PC-3 (cell line): ENCODE data around the gene UBXN10. TPM values are rescaled to one million over a fixed set of nuclear protein-coding genes. Genes with fewer than 3 reads are reported as not detected.
A peak's percentile ranks its signal among the peaks of the same experiment; 100 is the strongest.

Source experiments
- ATAC-seq: fragments of 200-7000 bp; cut with Tn5 transposase; 2 replicates; pipeline ENCODE4 v1.9.1; 2020; ENCODE audit warnings: mild to moderate bottlenecking, moderate library complexity
- BruUV-seq: library from RNA; stranded (reverse); fragments of 400-500 nt; replicated peaks from 2 replicates; lab custom pipeline; 2021; lab: Mats Ljungman, UMichigan
- CTCF ChIA-PET: fragments of 300-600 bp; sonication (Branson Sonifier 250); formaldehyde crosslinking; loops from one replicate; lab custom pipeline; 2022; ENCODE audit warnings: antibody characterized with exemption; lab: Charles Lee
- POLR2A ChIA-PET: fragments of 300-600 bp; sonication (Branson Sonifier 250); formaldehyde crosslinking; loops from one replicate; lab custom pipeline; 2022; ENCODE audit warnings: antibody characterized with exemption; ENCODE audit not compliant: unreplicated experiment; lab: Charles Lee
- DNase-seq: peaks from one replicate; pipeline ENCODE4 v3.0.0-alpha.2; 2015
- H2AFZ ChIP-seq: fragments of 300-600 bp; sonication (generic); 2 replicates; pipeline ENCODE4 v1.6.0; 2016; ENCODE audit warnings: antibody characterized with exemption, low read length
- H3F3A ChIP-seq: fragments of 300-600 bp; sonication (generic); one replicate; pipeline ENCODE4 v1.6.0; 2017; ENCODE audit warnings: antibody characterized with exemption, low read length, control low read depth, mild to moderate bottlenecking; ENCODE audit not compliant: unreplicated experiment
- H3K27ac ChIP-seq: fragments of 300-600 bp; sonication (generic); 2 replicates; pipeline ENCODE4 v1.5.1; 2016; ENCODE audit warnings: mild to moderate bottlenecking, low read length
- H3K27me3 ChIP-seq: fragments of 300-600 bp; sonication (generic); 2 replicates; pipeline ENCODE4 v1.6.1; 2016; ENCODE audit warnings: low read length, mixed read lengths
- H3K36me3 ChIP-seq: fragments of 300-600 bp; sonication (generic); 2 replicates; pipeline ENCODE4 v1.6.1; 2016; ENCODE audit warnings: low read depth, mixed run types, low read length, mixed read lengths
- H3K4me1 ChIP-seq: fragments of 300-600 bp; sonication (generic); 2 replicates; pipeline ENCODE4 v1.5.1; 2016; ENCODE audit warnings: low read length; ENCODE audit not compliant: insufficient read depth
- H3K4me2 ChIP-seq: fragments of 300-600 bp; sonication (generic); 2 replicates; pipeline ENCODE4 v1.6.0; 2016; ENCODE audit warnings: low read length
- H3K4me3 ChIP-seq: fragments of 300-600 bp; sonication (generic); 2 replicates; pipeline ENCODE4 v1.5.1; 2016; ENCODE audit warnings: mild to moderate bottlenecking, low read length, mixed read lengths
- H3K79me2 ChIP-seq: fragments of 300-600 bp; sonication (generic); 2 replicates; pipeline ENCODE4 v1.6.1; 2017; ENCODE audit warnings: low read length, mixed read lengths
- H3K9ac ChIP-seq: fragments of 300-600 bp; sonication (generic); 2 replicates; pipeline ENCODE4 v1.6.0; 2016; ENCODE audit warnings: mild to moderate bottlenecking, low read length
- H3K9me2 ChIP-seq: fragments of 300-600 bp; sonication (generic); replicated peaks from 2 replicates; pipeline ENCODE4 v1.6.1; 2016; ENCODE audit warnings: mixed run types, low read length, mixed read lengths
- H3K9me3 ChIP-seq: fragments of 300-600 bp; sonication (generic); 2 replicates; pipeline ENCODE4 v1.6.1; 2016; ENCODE audit warnings: low read length, mixed read lengths
- H4K20me1 ChIP-seq: fragments of 300-600 bp; sonication (generic); 2 replicates; pipeline ENCODE4 v1.6.1; 2016; ENCODE audit warnings: low read length, mixed read lengths
- EZH2 ChIP-seq: fragments of 300-600 bp; sonication (generic); IDR thresholded peaks from one replicate; pipeline ENCODE4 v1.6.1; 2017; ENCODE audit warnings: antibody characterized with exemption, mild to moderate bottlenecking, low read length; ENCODE audit not compliant: unreplicated experiment
- EZH2phosphoT487 ChIP-seq: fragments of 300-600 bp; sonication (generic); IDR thresholded peaks from 2 replicates; pipeline ENCODE4 v1.6.1; 2018; ENCODE audit warnings: mild to moderate bottlenecking, antibody characterized with exemption, low read length, borderline replicate concordance
- intact Hi-C: fragments of 100-400 bp; cut with micrococcal nuclease; formaldehyde crosslinking; loops from 2 replicates; pipeline ENCODE4 v1.9.0; 2023
- total RNA-seq: library from RNA; depleted of rRNA; stranded (reverse); fragments of >200 nt; gene quantifications from 2 replicates; pipeline ENCODE4 v1.2.3, GENCODE V29; 2014
- TF ChIP-seq, protein P1 (sequence below): fragments of 300-600 bp; sonication (generic); conservative IDR thresholded peaks from 2 replicates; pipeline ENCODE4 v1.5.1; 2017; ENCODE audit warnings: antibody characterized with exemption, low read depth, mild to moderate bottlenecking, low read length

UBXN10 gene
- total RNA-seq, 1 experiment from 2014 or later = not detected

DNA sequence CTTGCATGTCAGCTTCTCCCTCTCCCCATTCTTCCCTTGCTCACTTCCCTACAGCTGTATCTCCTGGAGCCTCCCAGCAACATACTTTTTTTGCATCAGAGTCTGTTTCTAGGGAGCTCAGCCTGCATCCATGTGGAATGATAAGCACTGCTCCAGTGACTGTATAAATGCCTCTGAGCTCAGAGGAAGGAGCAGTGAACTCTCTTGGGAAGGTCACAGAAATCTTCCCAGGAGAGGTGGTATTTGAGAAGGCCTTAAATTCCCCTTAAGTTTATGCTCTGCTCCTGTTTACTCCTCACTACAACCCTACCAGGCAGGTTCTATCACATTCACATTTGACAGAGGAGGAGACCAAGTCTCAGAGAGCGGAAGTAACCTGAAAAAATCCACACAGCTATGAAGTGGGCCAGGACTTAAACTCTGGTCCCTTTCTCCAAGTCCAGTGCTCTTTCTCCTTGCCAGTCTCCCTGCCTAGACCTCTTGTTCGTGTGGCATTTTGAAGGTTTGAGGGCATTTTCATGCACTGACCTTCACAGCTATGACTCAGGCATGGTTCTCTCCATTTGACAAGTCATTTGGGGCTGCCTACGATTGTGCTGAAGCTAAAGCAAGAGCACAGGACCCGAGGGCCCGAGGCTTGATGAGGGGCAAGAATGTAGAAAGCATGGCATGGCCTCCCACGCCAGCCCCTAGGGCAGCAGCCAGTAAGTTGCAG, 5.6 kb upstream of the UBXN10 start:
- intact Hi-C loops = no loop called here
- Histone ChIP-seq H2AFZ (no peak overlapping the region), H3K79me2 (no peaks in the 10 kb centered on the region), H3K4me3 (no peak overlapping the region), H4K20me1 (no peaks in the 10 kb centered on the region), H3K9ac (no peak overlapping the region), H3F3A (no peaks in the 10 kb centered on the region), H3K27me3 (no peaks in the 10 kb centered on the region), H3K27ac (no peak overlapping the region), H3K4me1 (peaks cover 8% of the 10 kb centered on the region; the same call in 1 of the 2 replicates), H3K4me2 (no peak overlapping the region), H3K9me3 (no peaks in the 10 kb centered on the region), H3K36me3 (no peaks in the 10 kb centered on the region), H3K9me2 (no peaks in the 10 kb centered on the region)
- ATAC-seq (no peak), DNase-seq (peak; percentile 40)
- POLR2A ChIA-PET = no interaction called here
- TF ChIP-seq EZH2 (no peak), EZH2phosphoT487 (no peak)
- TF ChIP-seq, protein P1, sequence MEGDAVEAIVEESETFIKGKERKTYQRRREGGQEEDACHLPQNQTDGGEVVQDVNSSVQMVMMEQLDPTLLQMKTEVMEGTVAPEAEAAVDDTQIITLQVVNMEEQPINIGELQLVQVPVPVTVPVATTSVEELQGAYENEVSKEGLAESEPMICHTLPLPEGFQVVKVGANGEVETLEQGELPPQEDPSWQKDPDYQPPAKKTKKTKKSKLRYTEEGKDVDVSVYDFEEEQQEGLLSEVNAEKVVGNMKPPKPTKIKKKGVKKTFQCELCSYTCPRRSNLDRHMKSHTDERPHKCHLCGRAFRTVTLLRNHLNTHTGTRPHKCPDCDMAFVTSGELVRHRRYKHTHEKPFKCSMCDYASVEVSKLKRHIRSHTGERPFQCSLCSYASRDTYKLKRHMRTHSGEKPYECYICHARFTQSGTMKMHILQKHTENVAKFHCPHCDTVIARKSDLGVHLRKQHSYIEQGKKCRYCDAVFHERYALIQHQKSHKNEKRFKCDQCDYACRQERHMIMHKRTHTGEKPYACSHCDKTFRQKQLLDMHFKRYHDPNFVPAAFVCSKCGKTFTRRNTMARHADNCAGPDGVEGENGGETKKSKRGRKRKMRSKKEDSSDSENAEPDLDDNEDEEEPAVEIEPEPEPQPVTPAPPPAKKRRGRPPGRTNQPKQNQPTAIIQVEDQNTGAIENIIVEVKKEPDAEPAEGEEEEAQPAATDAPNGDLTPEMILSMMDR = no peak
- CTCF ChIA-PET = interaction anchor here (1.2 kb wide), 1 partner anchor 33 kb away, joined by 3 read pairs; no protein-coding TSS in a partner anchor
- BruUV-seq = no TSS peak

GRCh38 chr1:20180844-20181207, 5.1 kb upstream of the UBXN10 start:
- no peak overlapping the region for H2AFZ ChIP-seq
- TF ChIP-seq, protein P1 = no peak
- TF ChIP-seq EZH2phosphoT487 = no peak
- H3K36me3 ChIP-seq = no peaks in the 10 kb centered on the region
- no peaks in the 10 kb centered on the region for H3K9me3 ChIP-seq
- H3K4me2 ChIP-seq = no peak overlapping the region
- DNase-seq (no peak), ATAC-seq (no peak)
- H3K9ac ChIP-seq = no peak overlapping the region
- H3K9me2 ChIP-seq = no peaks in the 10 kb centered on the region
- H3K4me3 ChIP-seq = no peak overlapping the region
- H3K27me3 ChIP-seq = no peaks in the 10 kb centered on the region
- H3K79me2 ChIP-seq = no peaks in the 10 kb centered on the region
- intact Hi-C loops = no loop called here
- no peaks in the 10 kb centered on the region for H3F3A ChIP-seq
- peaks cover 8% of the 10 kb centered on the region; the same call in 1 of the 2 replicates for H3K4me1 ChIP-seq
- BruUV-seq = no TSS peak
- H3K27ac ChIP-seq = no peak overlapping the region
- no peaks in the 10 kb centered on the region for H4K20me1 ChIP-seq
- CTCF ChIA-PET = no interaction called here
- POLR2A ChIA-PET = interaction anchor here (0.6 kb wide), 1 partner anchor 10 kb away, joined by 5 read pairs; no protein-coding TSS in a partner anchor

DNA sequence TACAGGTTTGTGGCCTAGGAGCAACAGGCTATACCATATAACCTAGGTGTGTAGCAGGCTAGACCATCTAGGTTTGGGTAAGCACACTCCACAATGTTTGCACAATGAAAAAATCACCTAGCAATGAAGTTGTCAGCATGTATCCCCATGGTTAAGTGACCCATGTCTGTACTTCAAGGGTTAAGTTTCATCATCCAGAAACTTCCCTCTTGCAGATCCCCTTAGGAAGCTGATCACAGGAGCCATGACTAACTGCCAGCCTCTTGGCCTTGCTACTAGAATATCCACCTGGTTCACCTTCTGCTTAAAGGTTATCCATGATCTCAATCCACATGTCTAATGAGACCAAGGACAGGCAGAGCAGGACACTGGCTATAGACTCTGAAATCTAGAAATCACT, 3.5 kb upstream of the UBXN10 start:
- ChIA-PET CTCF (no interaction called here), POLR2A (no interaction called here)
- DNase-seq (no peak), ATAC-seq (no peak)
- H3K27ac ChIP-seq = no peak overlapping the region
- H3F3A ChIP-seq = no peaks in the 10 kb centered on the region
- H3K27me3 ChIP-seq = no peaks in the 10 kb centered on the region
- TF ChIP-seq, protein P1 = no peak
- TF ChIP-seq EZH2phosphoT487 = no peak
- TF ChIP-seq EZH2 = no peak
- H3K9me3 ChIP-seq = no peaks in the 10 kb centered on the region
- no peak overlapping the region for H3K4me2 ChIP-seq
- H3K4me1 ChIP-seq = peaks cover 18% of the 10 kb centered on the region
- no peak overlapping the region for H2AFZ ChIP-seq
- H4K20me1 ChIP-seq = no peaks in the 10 kb centered on the region
- no peaks in the 10 kb centered on the region for H3K79me2 ChIP-seq
- intact Hi-C loops = no loop called here
- H3K36me3 ChIP-seq = no peaks in the 10 kb centered on the region
- H3K9ac ChIP-seq = no peak overlapping the region
- no TSS peak for BruUV-seq
- no peak overlapping the region for H3K4me3 ChIP-seq
- H3K9me2 ChIP-seq = no peaks in the 10 kb centered on the region
